Right lobe of liver (tissue), 4 donors: ENCODE measurements around the gene XIST.

Experiments
- CTCF ChIP-seq, 4 donors: fragments of 200-600 bp in 3 of 4; fragments of 450-650 bp in 1 of 4; IDR thresholded peaks; one replicate each; pipeline versions ENCODE4 v1.5.1 to v1.8.0; 2016 to 2022; ENCODE audit warnings: antibody characterized with exemption in 4 of 4, mild to moderate bottlenecking in 2 of 4
- POLR2A ChIP-seq: fragments of 450-650 bp; IDR thresholded peaks from one replicate; pipeline ENCODE4 v1.6.1; 2017; ENCODE audit warnings: antibody characterized with exemption, mild to moderate bottlenecking
- donor health status: DM: no; HTN: no; CAD: no.
- donor health status: DM: no; HTN: no; CAD: no.
- donor health status: DM: no; HTN: yes; CAD: no.

GRCh38 chrX:73832319-73832718, 20.2 kb downstream of the XIST start:
- TF ChIP-seq CTCF (IDR thresholded peaks at IDR 0.05) (no peak), POLR2A (no peak)
